Prostate gland (tissue), 2 donors: Measurements from ENCODE around the gene TGFB2.

Source experiments
- CTCF ChIP-seq, 4 experiments: fragments of 200-600 bp in 2 of 4; fragments of 450-650 bp in 2 of 4; sonication (generic) in 2 of 4; IDR thresholded peaks; 1 replicate in 3 of 4; 2 replicates in 1 of 4; pipeline ENCODE4 v1.5.1; 2016 to 2019; ENCODE audit warnings: antibody characterized with exemption in 4 of 4, mild to moderate bottlenecking in 2 of 4, moderate library complexity in 2 of 4
- POLR2AphosphoS5 ChIP-seq: sonication (generic); formaldehyde crosslinking; IDR thresholded peaks from one replicate; pipeline ENCODE4 v1.6.1; 2017; ENCODE audit warnings: antibody characterized with exemption

- TF ChIP-seq POLR2AphosphoS5 (no peak), CTCF (IDR thresholded peaks at IDR 0.05) (no peak)
Measured at GRCh38 chr1:218363141-218363540, 18.0 kb downstream of the TGFB2 start.
